Measurements from ENCODE around the gene CRB1. TPM values are rescaled to one million over a fixed set of nuclear protein-coding genes. Genes with fewer than 3 reads are reported as not detected.

CRB1 gene
- total and polyA plus RNA-seq, 2 experiments from 2014 or later: 0.27 to 0.56 TPM

- H3K79me2 ChIP-seq (replicated peaks; ENCODE audit: insufficient read depth): no peaks in the 10 kb centered on the region
- no peak overlapping the region for H2AFZ ChIP-seq
- no peak overlapping the region for H3K4me2 ChIP-seq
- Mint-ChIP-seq H3K4me1 (peaks cover 18% of the 10 kb centered on the region), H3K9me3 (no peaks in the 10 kb centered on the region), H3K27ac (no peak overlapping the region), H3K4me3 (no peak overlapping the region), H3K36me3 (ENCODE audit: low read depth) (no peaks in the 10 kb centered on the region; the same call in 2 of the 3 replicates), H3K27me3 (ENCODE audit: insufficient read depth, low read depth, poor library complexity) (peaks cover 2% of the 10 kb centered on the region)
- H3F3A ChIP-seq (replicated peaks; ENCODE audit: low read depth): no peaks in the 10 kb centered on the region
- TF ChIP-seq ZNF462 (CRISPR knock-in tag; IDR thresholded peaks at IDR 0.05) (no peak), CTCF (conservative IDR thresholded peaks at IDR 0.05; ENCODE audit: low read depth in 2 of 2) (peak in 1 of 2 experiments; percentile 12; a peak in 1 of 4 replicates)
- no peaks in the 10 kb centered on the region for H4K20me1 ChIP-seq (replicated peaks; ENCODE audit: insufficient read depth)
- DNase-seq (ENCODE audit: low spot score): no peak
- no peak overlapping the region for H3K27ac ChIP-seq (ENCODE audit: low read depth)
- H3K36me3 ChIP-seq (ENCODE audit: insufficient read depth): no peaks in the 10 kb centered on the region
- H3K4me1 ChIP-seq (ENCODE audit: insufficient read depth): no peaks in the 10 kb centered on the region
- no peak for ATAC-seq
- H3K4me3 ChIP-seq: no peak overlapping the region
- no peaks in the 10 kb centered on the region for H3K27me3 ChIP-seq (ENCODE audit: insufficient read depth)
- H3K9me2 ChIP-seq (ENCODE audit: insufficient read depth): 0 out of 2 replicates have a peak, but pooled peaks cover 4% of the 10 kb centered on the region
These were observed 43.9 kb upstream of the CRB1 start for GRCh38 chr1:197224160-197224559.

- DNase-seq (ENCODE audit: low spot score) (no peak), ATAC-seq (no peak)
- 0 out of 2 replicates have a peak, but pooled peaks cover 4% of the 10 kb centered on the region for H3K9me2 ChIP-seq (ENCODE audit: insufficient read depth)
- no peak overlapping the region for H3K27ac Mint-ChIP-seq
- H3K9me3 Mint-ChIP-seq: no peaks in the 10 kb centered on the region
- H3K36me3 Mint-ChIP-seq (ENCODE audit: low read depth): no peaks in the 10 kb centered on the region; the same call in 2 of the 3 replicates
- H3F3A ChIP-seq (replicated peaks; ENCODE audit: low read depth): no peaks in the 10 kb centered on the region
- no peak overlapping the region for H3K4me3 Mint-ChIP-seq
- no peaks in the 10 kb centered on the region for H4K20me1 ChIP-seq (replicated peaks; ENCODE audit: insufficient read depth)
- no peaks in the 10 kb centered on the region for H3K79me2 ChIP-seq (replicated peaks; ENCODE audit: insufficient read depth)
- no peaks in the 10 kb centered on the region for H3K27me3 ChIP-seq (ENCODE audit: insufficient read depth)
- H3K36me3 ChIP-seq (ENCODE audit: insufficient read depth): no peaks in the 10 kb centered on the region
- peaks cover 16% of the 10 kb centered on the region; the same call in 2 of the 3 replicates for H3K4me1 Mint-ChIP-seq
- H3K4me1 ChIP-seq (ENCODE audit: insufficient read depth): 0 out of 2 replicates have a peak, but pooled peaks cover 3% of the 10 kb centered on the region
- peaks cover 2% of the 10 kb centered on the region for H3K27me3 Mint-ChIP-seq (ENCODE audit: insufficient read depth, low read depth, poor library complexity)
- no peak overlapping the region for H3K27ac ChIP-seq (ENCODE audit: low read depth)
- no peak overlapping the region for H3K4me3 ChIP-seq
- H3K4me2 ChIP-seq: no peak overlapping the region
- H2AFZ ChIP-seq: peak overlapping the region; percentile 91
- no peak for TF ChIP-seq POLR2AphosphoS5 (IDR thresholded peaks at IDR 0.05; ENCODE audit: low read depth)
- TF ChIP-seq CTCF (conservative IDR thresholded peaks at IDR 0.05; ENCODE audit: low read depth in 2 of 2): no peak
- no peak for TF ChIP-seq EZH2phosphoT487 (IDR thresholded peaks at IDR 0.05; ENCODE audit: unreplicated experiment)
- TF ChIP-seq STAT1 (IDR thresholded peaks at IDR 0.05; ENCODE audit: unreplicated experiment): no peak
- TF ChIP-seq CREB1 (CRISPR knock-in tag; IDR thresholded peaks at IDR 0.05; ENCODE audit: low read depth): no peak
- TF ChIP-seq EZH2 (IDR thresholded peaks at IDR 0.05; ENCODE audit: low read depth, unreplicated experiment): no peak
- no peak for TF ChIP-seq JUNB (IDR thresholded peaks at IDR 0.05; ENCODE audit: unreplicated experiment)
- TF ChIP-seq, protein P1, sequence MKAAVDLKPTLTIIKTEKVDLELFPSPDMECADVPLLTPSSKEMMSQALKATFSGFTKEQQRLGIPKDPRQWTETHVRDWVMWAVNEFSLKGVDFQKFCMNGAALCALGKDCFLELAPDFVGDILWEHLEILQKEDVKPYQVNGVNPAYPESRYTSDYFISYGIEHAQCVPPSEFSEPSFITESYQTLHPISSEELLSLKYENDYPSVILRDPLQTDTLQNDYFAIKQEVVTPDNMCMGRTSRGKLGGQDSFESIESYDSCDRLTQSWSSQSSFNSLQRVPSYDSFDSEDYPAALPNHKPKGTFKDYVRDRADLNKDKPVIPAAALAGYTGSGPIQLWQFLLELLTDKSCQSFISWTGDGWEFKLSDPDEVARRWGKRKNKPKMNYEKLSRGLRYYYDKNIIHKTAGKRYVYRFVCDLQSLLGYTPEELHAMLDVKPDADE (IDR thresholded peaks at IDR 0.05): no peak
These were observed 42.4 kb upstream of the CRB1 start for GRCh38 chr1:197225611-197226010.
